SHP77 (cell line): ENCODE results near the gene TUBD1.

Source experiments
- DNase-seq, 2 experiments: peaks; one replicate each; lab custom pipeline; 2025; lab: John Stamatoyannopoulos, UW

The TUBD1 gene

DNA sequence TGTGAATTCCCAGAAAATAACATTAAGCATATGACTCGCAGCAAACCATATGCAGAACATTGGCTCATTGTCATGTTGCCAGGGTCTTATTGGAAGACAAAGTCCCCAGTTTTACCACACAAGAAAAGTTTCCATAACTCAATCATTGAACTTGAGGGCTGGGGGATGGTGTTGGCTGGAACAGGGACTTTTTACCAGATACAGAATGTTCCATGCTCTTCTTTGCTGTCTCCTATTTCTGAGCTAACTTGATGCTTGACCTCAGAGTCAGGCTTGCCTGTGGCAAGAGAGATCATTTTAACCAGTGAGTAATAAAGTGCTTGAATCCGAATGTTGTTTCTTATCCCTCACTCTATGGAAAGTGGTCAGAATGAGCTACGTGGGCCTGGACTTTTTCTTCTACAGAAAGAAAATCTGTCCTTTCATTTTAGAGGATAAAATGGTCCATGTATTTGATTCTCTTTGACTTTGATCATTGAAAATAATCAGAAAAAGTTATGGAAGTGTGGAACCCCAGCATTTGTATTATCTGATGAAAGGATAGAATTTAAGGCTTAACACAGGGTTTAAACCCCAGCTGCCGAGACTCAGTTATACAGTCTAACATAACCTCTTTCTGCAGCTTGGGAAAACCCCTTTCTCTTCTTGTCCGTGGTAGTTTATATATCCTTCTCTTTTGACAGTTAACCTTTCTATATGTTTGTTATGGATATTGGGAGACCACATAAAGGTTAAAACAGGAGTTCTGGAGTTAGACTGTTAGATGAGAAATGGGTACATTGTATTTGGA lies 67.0 kb downstream of the TUBD1 start:
- no peak for DNase-seq

DNA sequence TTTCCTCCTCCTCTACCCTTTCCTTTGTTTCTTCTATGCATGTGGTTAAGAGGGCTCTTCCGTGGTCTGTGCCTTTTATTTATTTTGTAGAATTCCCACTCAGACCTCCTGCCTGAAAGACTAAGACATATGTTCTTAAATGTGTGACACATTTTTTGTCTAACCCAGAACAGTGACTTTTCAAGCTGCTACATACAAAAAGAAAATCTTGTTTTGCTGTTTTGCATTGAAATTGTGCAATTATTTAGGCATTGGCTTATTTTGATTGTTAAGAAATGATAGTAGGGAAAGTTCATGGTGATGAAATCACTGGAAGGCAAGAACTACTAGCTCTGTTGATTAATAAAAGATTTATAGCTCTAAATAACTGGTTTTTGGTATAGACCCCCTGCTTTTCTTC lies 76.8 kb downstream of the TUBD1 start:
- DNase-seq: no peak

DNA sequence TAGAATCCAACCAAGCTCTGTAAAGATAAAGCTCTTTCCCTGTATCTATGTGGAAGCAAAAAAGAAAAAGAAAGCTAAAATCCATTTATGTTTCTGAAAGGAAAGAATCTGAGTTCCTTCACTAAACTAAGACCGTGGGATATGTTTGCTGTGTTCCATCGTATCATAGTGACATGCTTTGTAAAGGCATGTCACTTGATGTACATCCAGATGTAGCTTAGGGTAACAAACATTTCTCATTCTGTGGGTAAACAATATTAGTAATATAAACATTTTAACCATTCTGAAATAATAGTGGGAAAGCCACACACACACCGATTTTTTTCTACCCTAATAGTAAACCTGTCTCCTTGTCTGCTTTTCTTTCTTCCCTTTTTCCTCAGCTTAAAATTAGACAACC lies 78.1 kb downstream of the TUBD1 start:
- no peak for DNase-seq

DNA sequence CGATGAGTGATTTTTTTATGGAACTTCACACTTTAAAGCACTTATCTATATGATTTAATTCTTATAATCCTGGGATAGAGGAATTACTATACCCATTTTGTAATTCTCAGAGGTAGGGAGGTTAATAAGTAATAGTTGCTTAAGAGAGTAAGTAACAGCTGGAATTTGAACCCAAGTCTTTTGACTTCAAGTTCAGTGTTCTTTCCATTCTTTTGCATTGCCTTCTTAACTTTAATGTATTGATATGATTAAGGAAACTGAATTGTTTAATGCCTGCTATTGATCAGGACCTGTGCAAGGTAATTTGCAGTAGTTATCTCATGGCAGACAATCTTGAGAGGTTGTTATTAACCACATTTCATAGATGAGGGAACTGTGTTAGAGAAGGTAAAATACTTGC lies 78.5 kb downstream of the TUBD1 start:
- no peak for DNase-seq

DNA sequence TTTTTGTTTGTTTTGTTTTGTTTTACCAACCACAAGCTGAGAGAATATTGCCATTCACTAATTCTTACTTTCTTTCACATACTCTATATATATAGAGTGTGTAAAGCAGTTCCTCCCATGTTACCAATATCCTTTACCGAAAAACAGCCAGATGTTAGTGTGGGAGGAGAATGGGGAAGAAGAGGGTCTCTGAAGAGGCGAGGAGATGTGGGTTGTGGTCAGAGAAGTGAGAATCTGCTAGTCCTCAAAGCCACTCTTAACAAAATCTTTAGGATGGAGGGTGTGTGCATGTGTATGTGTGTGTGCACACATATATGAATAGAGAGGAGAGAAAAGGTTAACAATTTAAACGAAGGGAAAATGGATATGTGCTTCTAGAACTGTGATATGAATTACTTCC lies 80.6 kb downstream of the TUBD1 start:
- DNase-seq: no peak

DNA sequence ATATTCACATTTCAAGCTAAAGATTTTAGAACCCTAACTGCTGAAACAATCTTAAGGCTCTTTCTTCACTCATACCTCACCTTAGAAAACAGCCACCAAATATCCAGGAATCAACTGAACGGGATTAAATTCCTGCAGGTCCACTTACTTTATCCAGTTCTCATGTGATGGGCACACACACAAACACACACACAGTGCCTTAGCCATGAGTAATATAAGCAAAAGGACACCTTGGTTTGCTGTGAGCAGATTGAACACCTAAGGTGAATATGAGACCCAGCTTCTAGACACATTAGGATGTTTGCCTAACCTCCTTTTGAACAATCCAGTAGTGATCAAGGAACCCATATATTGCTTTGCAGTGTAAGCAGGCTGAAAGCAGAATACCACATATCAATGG lies 81.5 kb downstream of the TUBD1 start:
- no peak for DNase-seq

DNA sequence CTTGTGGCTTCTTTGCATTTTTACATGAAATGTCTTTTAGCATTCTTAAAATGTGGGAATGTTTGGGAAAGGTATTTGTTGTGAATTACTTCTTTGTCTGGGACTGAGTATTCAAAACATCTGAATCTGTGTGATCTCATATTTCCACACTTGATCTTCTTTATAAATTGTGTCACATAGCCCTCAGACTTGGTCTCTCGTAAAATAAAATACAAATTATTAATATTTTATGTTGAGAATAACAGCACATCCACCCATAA lies 81.9 kb downstream of the TUBD1 start:
- DNase-seq: no peak
